PC-9 (cell line): Measurements from ENCODE around the gene CALD1. TPM values are rescaled to one million over a fixed set of nuclear protein-coding genes. Genes with fewer than 3 reads are reported as not detected.

Experiments
- BruUV-seq: library from RNA; stranded (reverse); fragments of 400-500 nt; replicated peaks from 2 replicates; lab custom pipeline; 2021; lab: Mats Ljungman, UMichigan
- CTCF ChIA-PET: fragments of 300-600 bp; sonication (Branson Sonifier 250); formaldehyde crosslinking; loops from one replicate; lab custom pipeline; 2022; ENCODE audit warnings: antibody characterized with exemption; lab: Charles Lee
- POLR2A ChIA-PET: fragments of 300-600 bp; sonication (Branson Sonifier 250); formaldehyde crosslinking; loops from one replicate; lab custom pipeline; 2022; ENCODE audit warnings: antibody characterized with exemption; ENCODE audit not compliant: unreplicated experiment; lab: Charles Lee
- DNase-seq, 2 experiments: peaks; one replicate each; pipeline versions ENCODE4 v3.0.0 to v3.0.0-alpha.2; 2015 to 2022; ENCODE audit warnings: mixed read lengths in 1 of 2
- H2AFZ ChIP-seq: fragments of 200-600 bp; sonication (generic); 2 replicates; pipeline ENCODE4 v1.8.1; 2017; ENCODE audit warnings: antibody characterized with exemption
- H3F3A ChIP-seq: fragments of 200-600 bp; sonication (generic); 2 replicates; pipeline ENCODE4 v1.8.1; 2017; ENCODE audit warnings: antibody characterized with exemption, mild to moderate bottlenecking, low read depth; ENCODE audit not compliant: insufficient read depth
- H3K27ac ChIP-seq: fragments of 200-600 bp; sonication (generic); 2 replicates; pipeline ENCODE4 v1.6.1; 2016; ENCODE audit warnings: mixed run types
- H3K27me3 ChIP-seq: fragments of 200-600 bp; sonication (generic); 2 replicates; pipeline ENCODE4 v1.6.1; 2016; ENCODE audit warnings: low read depth, mixed run types; ENCODE audit not compliant: insufficient read depth
- H3K36me3 ChIP-seq: fragments of 200-600 bp; sonication (generic); 2 replicates; pipeline ENCODE4 v1.6.1; 2016; ENCODE audit warnings: low read depth, mixed run types
- H3K4me1 ChIP-seq: fragments of 200-600 bp; sonication (generic); replicated peaks from 2 replicates; pipeline ENCODE4 v1.6.1; 2016; ENCODE audit warnings: mixed run types; ENCODE audit not compliant: insufficient read depth
- H3K4me2 ChIP-seq: fragments of 200-600 bp; sonication (generic); 2 replicates; pipeline ENCODE4 v1.6.1; 2017; ENCODE audit warnings: mixed run types
- H3K4me3 ChIP-seq: fragments of 200-600 bp; sonication (generic); 2 replicates; pipeline ENCODE4 v1.6.1; 2016; ENCODE audit warnings: mixed run types
- H3K79me2 ChIP-seq: fragments of 200-600 bp; sonication (generic); 2 replicates; pipeline ENCODE4 v1.6.1; 2017; ENCODE audit warnings: low read depth, mixed run types
- H3K9me2 ChIP-seq: fragments of 200-600 bp; sonication (generic); 2 replicates; pipeline ENCODE4 v1.8.1; 2017; ENCODE audit warnings: mild to moderate bottlenecking; ENCODE audit not compliant: insufficient read depth
- H3K9me3 ChIP-seq: fragments of 200-600 bp; sonication (generic); 2 replicates; pipeline ENCODE4 v1.8.1; 2016; ENCODE audit warnings: low read depth; ENCODE audit not compliant: insufficient read depth
- H4K20me1 ChIP-seq: fragments of 200-600 bp; sonication (generic); 2 replicates; pipeline ENCODE4 v1.8.1; 2017; ENCODE audit not compliant: insufficient read depth
- EZH2 ChIP-seq: fragments of 200-600 bp; sonication (generic); IDR thresholded peaks from 2 replicates; pipeline ENCODE4 v1.8.0; 2017; ENCODE audit warnings: antibody characterized with exemption, low read depth
- intact Hi-C: fragments of 100-400 bp; cut with micrococcal nuclease; formaldehyde crosslinking; loops from one replicate; pipeline ENCODE4 v1.10.0; 2022; ENCODE audit not compliant: unreplicated experiment
- total RNA-seq: library from RNA; stranded (reverse); gene quantifications from 2 replicates; pipeline ENCODE4 v1.2.3, GENCODE V29; 2021
- TF ChIP-seq, protein P1 (sequence below): fragments of 200-600 bp; sonication (generic); conservative IDR thresholded peaks from 2 replicates; pipeline ENCODE4 v1.6.1; 2017; ENCODE audit warnings: mixed run types, antibody characterized with exemption, mild to moderate bottlenecking, moderate library complexity

Gene CALD1
- total RNA-seq, 1 experiment from 2014 or later, result 84.4 TPM

- ChIA-PET CTCF (interaction anchor here (0.6 kb wide), 1 partner anchor 100 kb away, joined by 5 read pairs; no protein-coding TSS in a partner anchor), POLR2A (interaction anchor here (0.8 kb wide), 1 partner anchor 10 kb away, joined by 4 read pairs; no protein-coding TSS in a partner anchor)
- Histone ChIP-seq H3K27me3 (no peaks in the 10 kb centered on the region), H3F3A (no peaks in the 10 kb centered on the region), H3K79me2 (no peaks in the 10 kb centered on the region), H3K27ac (no peak overlapping the region), H3K36me3 (no peaks in the 10 kb centered on the region), H3K9me2 (no peaks in the 10 kb centered on the region), H2AFZ (no peak overlapping the region), H3K4me1 (no peaks in the 10 kb centered on the region), H3K4me2 (no peak overlapping the region), H3K4me3 (no peak overlapping the region), H3K9me3 (no peaks in the 10 kb centered on the region), H4K20me1 (no peaks in the 10 kb centered on the region)
- no peak for DNase-seq
- intact Hi-C loops, result no loop called here
- no TSS peak for BruUV-seq
- TF ChIP-seq EZH2, result no peak
- TF ChIP-seq, protein P1, sequence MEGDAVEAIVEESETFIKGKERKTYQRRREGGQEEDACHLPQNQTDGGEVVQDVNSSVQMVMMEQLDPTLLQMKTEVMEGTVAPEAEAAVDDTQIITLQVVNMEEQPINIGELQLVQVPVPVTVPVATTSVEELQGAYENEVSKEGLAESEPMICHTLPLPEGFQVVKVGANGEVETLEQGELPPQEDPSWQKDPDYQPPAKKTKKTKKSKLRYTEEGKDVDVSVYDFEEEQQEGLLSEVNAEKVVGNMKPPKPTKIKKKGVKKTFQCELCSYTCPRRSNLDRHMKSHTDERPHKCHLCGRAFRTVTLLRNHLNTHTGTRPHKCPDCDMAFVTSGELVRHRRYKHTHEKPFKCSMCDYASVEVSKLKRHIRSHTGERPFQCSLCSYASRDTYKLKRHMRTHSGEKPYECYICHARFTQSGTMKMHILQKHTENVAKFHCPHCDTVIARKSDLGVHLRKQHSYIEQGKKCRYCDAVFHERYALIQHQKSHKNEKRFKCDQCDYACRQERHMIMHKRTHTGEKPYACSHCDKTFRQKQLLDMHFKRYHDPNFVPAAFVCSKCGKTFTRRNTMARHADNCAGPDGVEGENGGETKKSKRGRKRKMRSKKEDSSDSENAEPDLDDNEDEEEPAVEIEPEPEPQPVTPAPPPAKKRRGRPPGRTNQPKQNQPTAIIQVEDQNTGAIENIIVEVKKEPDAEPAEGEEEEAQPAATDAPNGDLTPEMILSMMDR, result no peak
Measured at GRCh38 chr7:134789967-134790685, 10.7 kb downstream of the CALD1 start.

GRCh38 chr7:134792968-134793367, 13.5 kb downstream of the CALD1 start:
- Histone ChIP-seq H3F3A (no peaks in the 10 kb centered on the region), H3K4me1 (no peaks in the 10 kb centered on the region), H3K4me3 (no peak overlapping the region), H3K9me3 (no peaks in the 10 kb centered on the region), H3K9me2 (no peaks in the 10 kb centered on the region), H3K4me2 (no peak overlapping the region), H3K27me3 (no peaks in the 10 kb centered on the region), H3K36me3 (no peaks in the 10 kb centered on the region), H4K20me1 (no peaks in the 10 kb centered on the region), H2AFZ (no peak overlapping the region), H3K27ac (no peak overlapping the region), H3K79me2 (no peaks in the 10 kb centered on the region)
- intact Hi-C loops, result no loop called here
- no TSS peak for BruUV-seq
- POLR2A ChIA-PET, result no interaction called here
- CTCF ChIA-PET, result interaction anchor here (0.5 kb wide), 1 partner anchor 14 kb away, joined by 4 read pairs; no protein-coding TSS in a partner anchor
- no peak for DNase-seq
- TF ChIP-seq, protein P1, result no peak
- TF ChIP-seq EZH2, result no peak

- TF ChIP-seq, protein P1, result no peak
- TF ChIP-seq EZH2, result no peak
- no peak overlapping the region for H3K27ac ChIP-seq
- no peak for DNase-seq
- no TSS peak for BruUV-seq
- H3K4me1 ChIP-seq, result no peaks in the 10 kb centered on the region
- ChIA-PET CTCF (no interaction called here), POLR2A (no interaction called here)
- no peak overlapping the region for H3K4me2 ChIP-seq
- H3K27me3 ChIP-seq, result no peaks in the 10 kb centered on the region
- no peaks in the 10 kb centered on the region for H3F3A ChIP-seq
- H3K36me3 ChIP-seq, result no peaks in the 10 kb centered on the region
- intact Hi-C loops, result no loop called here
- no peaks in the 10 kb centered on the region for H3K79me2 ChIP-seq
- no peak overlapping the region for H2AFZ ChIP-seq
- no peaks in the 10 kb centered on the region for H4K20me1 ChIP-seq
- H3K9me3 ChIP-seq, result no peaks in the 10 kb centered on the region
- H3K9me2 ChIP-seq, result no peaks in the 10 kb centered on the region
- H3K4me3 ChIP-seq, result no peak overlapping the region
Measured at GRCh38 chr7:134795231-134795630, 15.8 kb downstream of the CALD1 start.
